T-helper 2 cell treated with Interferon-gamma antibody and Interleukin-4, amounts not matched to agents 5 μg/mL and 100 μg/mL, for 36 hours (primary cell): ENCODE results near the gene CORO2B.

Experiments
- DNase-seq: peaks from one replicate; pipeline ENCODE4 v3.0.0; 2021; ENCODE audit warnings: low spot score
- H3K27ac Mint-ChIP-seq: one replicate; pipeline ENCODE4 v1.8.0; 2021; ENCODE audit warnings: mild to moderate bottlenecking, mixed read lengths
- H3K27me3 Mint-ChIP-seq: one replicate; pipeline ENCODE4 v1.8.0; 2021; ENCODE audit warnings: low read depth, mixed read lengths
- H3K36me3 Mint-ChIP-seq: one replicate; pipeline ENCODE4 v1.8.0; 2021; ENCODE audit warnings: low read depth, mixed read lengths
- H3K4me1 Mint-ChIP-seq: one replicate; pipeline ENCODE4 v1.8.0; 2021; ENCODE audit warnings: low read depth, mixed read lengths
- H3K4me3 Mint-ChIP-seq: one replicate; pipeline ENCODE4 v1.8.0; 2022; ENCODE audit warnings: mild to moderate bottlenecking, moderate library complexity, mixed read lengths
- H3K9me3 Mint-ChIP-seq: one replicate; pipeline ENCODE4 v1.8.0; 2021; ENCODE audit warnings: mixed read lengths

The CORO2B gene

DNA sequence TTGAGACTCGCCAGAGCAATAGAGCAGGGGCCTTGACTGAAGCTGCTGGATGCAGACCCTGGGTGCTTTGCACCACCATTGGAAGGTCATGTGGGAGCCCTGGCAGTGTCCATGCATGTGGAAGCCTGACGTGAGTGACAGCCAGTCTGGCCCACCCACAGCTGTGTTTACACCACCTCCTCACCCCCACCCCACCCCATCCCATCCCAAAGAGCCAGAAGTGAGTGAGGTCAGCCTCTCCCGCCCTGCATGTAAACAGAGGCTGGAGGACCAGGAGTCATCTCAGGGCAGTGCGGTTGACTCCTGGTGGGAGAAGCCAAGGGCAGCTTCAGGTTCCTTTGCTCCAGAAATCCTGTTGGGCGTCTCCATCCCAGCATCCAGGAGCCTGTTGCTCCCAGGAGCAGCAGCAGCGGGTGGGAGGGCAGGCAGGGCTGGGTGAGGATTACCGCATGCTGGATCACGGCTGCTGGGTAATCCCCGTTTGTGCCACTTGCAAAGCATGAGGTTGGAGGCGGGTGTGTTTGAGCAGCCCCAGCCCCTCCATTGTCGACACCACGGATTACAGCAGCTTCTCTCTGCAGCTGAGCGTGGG lies 44.6 kb downstream of the CORO2B start:
- Mint-ChIP-seq H3K27me3 (no peaks in the 10 kb centered on the region), H3K27ac (no peak overlapping the region), H3K4me3 (no peak overlapping the region), H3K9me3 (no peaks in the 10 kb centered on the region), H3K36me3 (no peaks in the 10 kb centered on the region), H3K4me1 (no peaks in the 10 kb centered on the region)
- no peak for DNase-seq

DNA sequence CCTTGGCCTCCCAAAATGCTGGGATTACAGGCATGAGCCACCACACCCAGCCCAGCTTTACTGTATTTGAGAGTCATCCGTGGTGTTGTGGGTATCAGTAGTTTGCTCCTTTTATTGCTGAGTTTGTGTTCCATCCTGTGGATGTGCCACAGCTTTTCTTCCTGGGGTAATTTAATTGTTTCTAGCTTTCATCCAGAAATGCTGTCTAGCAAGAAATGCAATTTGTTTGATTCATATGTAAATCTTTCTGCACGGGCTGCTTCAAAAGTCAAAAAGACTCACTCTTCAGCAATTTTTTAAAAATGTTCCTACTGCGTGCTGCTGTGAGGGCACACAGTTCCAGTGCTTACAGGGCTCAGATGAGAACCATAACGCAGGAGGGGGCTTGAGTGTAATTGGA lies 47.1 kb downstream of the CORO2B start:
- Mint-ChIP-seq H3K27ac (no peak overlapping the region), H3K4me1 (no peaks in the 10 kb centered on the region), H3K4me3 (no peak overlapping the region), H3K27me3 (peaks cover 3% of the 10 kb centered on the region), H3K9me3 (no peaks in the 10 kb centered on the region), H3K36me3 (no peaks in the 10 kb centered on the region)
- DNase-seq = no peak

DNA sequence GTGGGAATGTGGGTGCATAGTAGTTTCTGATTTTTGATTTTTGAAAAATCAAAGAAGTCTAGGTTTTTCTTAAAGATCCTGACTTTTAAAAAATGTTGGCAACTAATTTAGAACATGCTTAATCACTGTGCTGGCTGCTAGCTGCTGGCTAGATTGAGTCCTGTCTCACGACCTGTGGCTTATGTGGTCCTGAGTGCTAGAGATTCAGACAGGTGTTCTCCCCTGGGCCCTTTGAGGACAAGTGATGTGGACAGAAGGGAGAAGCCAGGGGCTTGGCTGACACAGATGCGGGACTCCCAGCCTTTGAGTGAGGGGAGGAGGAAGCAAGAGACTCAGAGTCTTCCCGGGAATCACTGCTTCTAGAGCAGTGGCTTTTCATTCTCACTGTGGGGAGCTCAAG lies 47.5 kb downstream of the CORO2B start:
- Mint-ChIP-seq H3K27ac (no peak overlapping the region), H3K36me3 (no peaks in the 10 kb centered on the region), H3K4me3 (no peak overlapping the region), H3K27me3 (peaks cover 3% of the 10 kb centered on the region), H3K9me3 (no peaks in the 10 kb centered on the region), H3K4me1 (no peaks in the 10 kb centered on the region)
- no peak for DNase-seq

DNA sequence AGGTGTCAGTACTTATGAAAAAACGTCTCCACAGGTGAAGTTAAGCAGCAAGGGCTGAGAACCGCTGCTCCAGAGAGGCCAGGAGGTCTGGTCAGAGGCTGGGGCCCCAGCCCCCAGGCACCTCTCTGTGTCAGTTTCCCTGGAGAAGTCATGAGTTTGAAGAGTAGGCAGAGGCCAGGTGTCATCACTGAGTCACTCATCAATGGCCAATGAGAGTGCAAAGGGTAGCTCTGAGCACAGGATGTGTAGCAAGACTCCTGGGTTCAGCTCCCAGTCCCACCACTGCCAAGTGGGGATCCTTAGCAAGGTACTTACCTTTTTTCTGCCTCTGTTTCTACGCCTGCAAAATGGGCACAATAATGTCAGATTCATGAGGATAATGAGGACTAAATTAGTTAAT lies 47.9 kb downstream of the CORO2B start:
- Mint-ChIP-seq H3K36me3 (no peaks in the 10 kb centered on the region), H3K27ac (no peak overlapping the region), H3K27me3 (peaks cover 3% of the 10 kb centered on the region), H3K4me1 (no peaks in the 10 kb centered on the region), H3K4me3 (no peak overlapping the region), H3K9me3 (no peaks in the 10 kb centered on the region)
- no peak for DNase-seq

DNA sequence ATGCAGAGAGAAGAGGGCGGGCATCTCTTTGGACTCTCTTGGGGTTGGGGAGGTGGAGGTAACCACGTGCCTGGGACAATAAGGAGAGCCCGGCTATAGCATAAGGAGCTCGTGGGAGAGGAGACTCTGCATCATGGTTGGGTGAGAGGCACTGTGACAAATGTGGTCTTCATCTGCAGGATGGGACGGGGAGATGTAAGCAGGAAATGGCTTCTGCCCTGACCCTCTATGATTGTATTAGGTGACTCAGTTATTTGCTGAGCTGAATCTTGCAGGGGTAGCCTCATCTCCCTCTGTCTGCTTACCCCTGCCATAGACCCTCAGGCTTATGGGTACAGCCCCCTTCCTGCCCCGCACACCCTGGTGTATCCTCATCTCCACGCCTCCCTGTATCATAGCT lies 48.7 kb downstream of the CORO2B start:
- DNase-seq = no peak
- Mint-ChIP-seq H3K27me3 (peaks cover 3% of the 10 kb centered on the region), H3K4me3 (no peak overlapping the region), H3K36me3 (no peaks in the 10 kb centered on the region), H3K4me1 (no peaks in the 10 kb centered on the region), H3K27ac (no peak overlapping the region), H3K9me3 (no peaks in the 10 kb centered on the region)

DNA sequence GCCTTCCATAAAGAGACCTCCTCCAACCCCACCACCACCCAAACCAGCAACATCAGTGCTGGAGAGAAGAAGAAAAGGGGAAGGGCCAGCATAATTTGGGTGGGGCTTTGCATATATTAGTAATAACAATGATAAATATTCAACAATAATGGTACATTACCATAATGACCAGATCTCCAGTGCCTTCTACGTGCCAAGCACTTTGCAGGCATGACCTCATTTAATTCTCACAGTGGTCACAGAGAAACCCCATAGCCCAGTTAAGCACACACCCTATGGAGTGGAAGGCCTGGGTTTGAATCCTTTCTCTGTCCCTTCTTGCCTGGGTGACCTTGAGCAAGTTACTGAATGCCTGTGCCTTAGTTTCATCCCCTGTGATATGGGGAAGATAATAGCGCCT lies 49.2 kb downstream of the CORO2B start:
- H3K9me3 Mint-ChIP-seq = no peaks in the 10 kb centered on the region
- H3K4me1 Mint-ChIP-seq = no peaks in the 10 kb centered on the region
- H3K27me3 Mint-ChIP-seq = peaks cover 3% of the 10 kb centered on the region
- DNase-seq = no peak
- no peak overlapping the region for H3K27ac Mint-ChIP-seq
- no peak overlapping the region for H3K4me3 Mint-ChIP-seq
- H3K36me3 Mint-ChIP-seq = no peaks in the 10 kb centered on the region

DNA sequence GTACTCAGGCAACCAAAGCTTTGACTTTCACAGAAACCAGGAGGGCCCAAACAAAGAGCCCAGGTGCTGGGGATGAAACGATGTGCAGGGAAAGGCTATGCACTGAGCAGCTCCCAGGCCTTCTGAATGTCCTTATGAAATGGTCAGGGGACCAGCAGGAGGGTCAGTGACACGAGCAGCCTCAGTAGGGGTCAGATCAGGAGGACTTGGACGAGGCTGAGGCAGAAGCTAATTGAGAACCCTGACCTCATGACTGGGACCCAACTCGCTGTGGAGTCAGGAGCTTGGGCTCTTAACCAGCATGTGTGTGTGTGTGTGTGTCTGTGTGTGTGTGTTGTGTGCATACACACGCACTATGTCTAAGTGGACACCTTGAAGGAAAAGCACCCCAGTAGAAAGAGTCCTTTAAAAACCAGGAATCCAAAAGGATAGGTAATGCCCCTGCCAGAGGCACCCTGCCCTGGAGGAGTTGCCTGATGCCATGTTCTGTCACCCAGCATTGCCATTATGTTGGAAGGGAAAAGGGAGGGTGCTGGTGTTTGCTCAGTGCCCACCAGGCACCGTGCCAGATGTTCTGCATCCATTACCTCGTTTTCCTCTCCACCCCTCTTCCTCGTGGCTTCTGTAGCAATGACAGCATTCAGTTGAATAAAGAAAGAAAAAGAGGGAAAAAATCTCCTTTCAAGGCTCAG lies 50.9 kb downstream of the CORO2B start:
- DNase-seq = no peak
- Mint-ChIP-seq H3K4me3 (no peak overlapping the region), H3K36me3 (no peaks in the 10 kb centered on the region), H3K27ac (no peak overlapping the region), H3K9me3 (no peaks in the 10 kb centered on the region), H3K4me1 (no peaks in the 10 kb centered on the region), H3K27me3 (peaks cover 3% of the 10 kb centered on the region)

DNA sequence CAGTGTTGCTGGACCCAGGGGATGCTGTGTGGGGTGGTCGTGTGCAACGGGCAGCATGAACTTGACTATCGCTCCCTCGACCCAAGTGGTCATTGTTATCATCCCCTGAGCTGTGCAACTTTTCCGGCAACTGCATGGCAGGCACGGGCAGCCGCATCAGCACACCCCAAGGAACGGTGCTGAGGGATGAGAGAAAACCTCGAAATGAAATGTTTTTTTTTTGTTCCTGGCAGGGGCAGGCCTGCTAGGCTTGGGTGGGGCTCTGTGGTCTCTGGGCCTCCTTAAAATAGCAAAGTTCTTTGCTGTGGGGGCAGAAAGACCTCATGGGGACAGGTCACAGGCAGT lies 51.4 kb downstream of the CORO2B start:
- Mint-ChIP-seq H3K4me1 (no peaks in the 10 kb centered on the region), H3K27ac (no peak overlapping the region), H3K4me3 (no peak overlapping the region), H3K27me3 (peaks cover 3% of the 10 kb centered on the region), H3K9me3 (no peaks in the 10 kb centered on the region), H3K36me3 (no peaks in the 10 kb centered on the region)
- DNase-seq = no peak

DNA sequence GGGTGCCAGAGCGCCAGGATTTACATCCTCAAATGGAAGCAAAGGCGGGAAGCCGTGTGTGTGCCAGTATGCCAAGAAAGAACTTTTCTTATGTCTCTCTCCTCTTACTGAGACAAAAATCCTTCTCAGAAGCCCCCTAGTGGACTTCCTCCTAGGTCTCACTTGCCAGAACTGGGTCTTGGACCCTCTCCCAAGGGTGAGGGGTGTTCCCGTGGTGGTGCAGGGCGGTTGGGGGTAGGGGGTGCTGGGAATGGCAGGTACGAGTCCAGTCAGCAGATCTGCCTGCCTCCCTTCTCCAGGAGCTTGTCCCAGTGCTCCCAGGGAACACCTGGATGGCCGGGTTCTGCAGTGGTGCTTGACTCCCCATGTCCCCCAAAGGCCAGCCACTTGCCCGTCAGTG lies 52.0 kb downstream of the CORO2B start:
- H3K4me3 Mint-ChIP-seq = no peak overlapping the region
- H3K36me3 Mint-ChIP-seq = no peaks in the 10 kb centered on the region
- no peak overlapping the region for H3K27ac Mint-ChIP-seq
- H3K9me3 Mint-ChIP-seq = no peaks in the 10 kb centered on the region
- H3K4me1 Mint-ChIP-seq = no peaks in the 10 kb centered on the region
- peaks cover 3% of the 10 kb centered on the region for H3K27me3 Mint-ChIP-seq
- no peak for DNase-seq

DNA sequence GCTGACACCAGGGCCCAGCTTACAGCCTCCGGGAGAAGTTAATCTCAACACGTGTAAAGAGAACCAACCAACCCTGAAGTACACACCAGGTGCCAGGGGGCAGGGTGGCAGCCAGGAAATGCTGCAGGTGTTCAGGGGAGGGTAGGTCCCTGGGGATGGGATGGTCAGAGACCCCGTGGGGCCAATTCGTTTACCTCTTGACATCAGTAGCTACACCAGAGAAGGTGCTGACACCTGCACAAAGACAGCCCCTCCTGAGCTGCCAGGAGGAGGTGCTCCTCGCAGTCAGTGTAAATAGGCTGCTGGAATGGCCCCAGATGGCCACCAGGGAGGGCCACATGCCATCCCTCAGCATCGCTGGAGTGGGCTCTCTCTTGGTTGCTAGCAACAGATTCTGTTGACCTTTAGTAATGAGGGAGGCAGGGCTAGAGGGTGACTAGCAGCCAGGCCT lies 52.8 kb downstream of the CORO2B start:
- Mint-ChIP-seq H3K4me1 (no peaks in the 10 kb centered on the region), H3K27ac (no peak overlapping the region), H3K27me3 (peaks cover 3% of the 10 kb centered on the region), H3K36me3 (no peaks in the 10 kb centered on the region), H3K9me3 (no peaks in the 10 kb centered on the region), H3K4me3 (no peak overlapping the region)
- no peak for DNase-seq

DNA sequence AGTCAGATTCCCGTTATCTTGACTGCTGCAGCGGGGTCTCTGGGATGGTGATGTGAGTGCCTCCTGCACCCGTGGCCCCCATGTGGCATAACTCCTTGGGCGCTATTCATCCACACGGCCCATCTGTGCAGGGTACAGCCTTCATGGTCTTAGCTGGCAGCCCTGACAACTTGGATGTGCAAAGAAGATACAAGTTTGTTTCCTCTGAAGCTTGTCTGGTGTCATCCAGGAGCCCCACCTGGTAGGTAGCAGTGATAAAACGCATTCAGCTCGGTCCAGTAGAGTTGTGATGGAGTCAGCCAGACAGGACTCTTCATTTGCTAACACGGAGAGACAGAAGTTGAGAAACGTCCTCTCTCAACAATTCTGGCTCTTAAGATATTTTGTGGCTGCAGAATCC lies 53.3 kb downstream of the CORO2B start:
- DNase-seq = no peak
- Mint-ChIP-seq H3K27ac (no peak overlapping the region), H3K4me3 (no peak overlapping the region), H3K4me1 (no peaks in the 10 kb centered on the region), H3K9me3 (no peaks in the 10 kb centered on the region), H3K36me3 (no peaks in the 10 kb centered on the region), H3K27me3 (peaks cover 3% of the 10 kb centered on the region)

DNA sequence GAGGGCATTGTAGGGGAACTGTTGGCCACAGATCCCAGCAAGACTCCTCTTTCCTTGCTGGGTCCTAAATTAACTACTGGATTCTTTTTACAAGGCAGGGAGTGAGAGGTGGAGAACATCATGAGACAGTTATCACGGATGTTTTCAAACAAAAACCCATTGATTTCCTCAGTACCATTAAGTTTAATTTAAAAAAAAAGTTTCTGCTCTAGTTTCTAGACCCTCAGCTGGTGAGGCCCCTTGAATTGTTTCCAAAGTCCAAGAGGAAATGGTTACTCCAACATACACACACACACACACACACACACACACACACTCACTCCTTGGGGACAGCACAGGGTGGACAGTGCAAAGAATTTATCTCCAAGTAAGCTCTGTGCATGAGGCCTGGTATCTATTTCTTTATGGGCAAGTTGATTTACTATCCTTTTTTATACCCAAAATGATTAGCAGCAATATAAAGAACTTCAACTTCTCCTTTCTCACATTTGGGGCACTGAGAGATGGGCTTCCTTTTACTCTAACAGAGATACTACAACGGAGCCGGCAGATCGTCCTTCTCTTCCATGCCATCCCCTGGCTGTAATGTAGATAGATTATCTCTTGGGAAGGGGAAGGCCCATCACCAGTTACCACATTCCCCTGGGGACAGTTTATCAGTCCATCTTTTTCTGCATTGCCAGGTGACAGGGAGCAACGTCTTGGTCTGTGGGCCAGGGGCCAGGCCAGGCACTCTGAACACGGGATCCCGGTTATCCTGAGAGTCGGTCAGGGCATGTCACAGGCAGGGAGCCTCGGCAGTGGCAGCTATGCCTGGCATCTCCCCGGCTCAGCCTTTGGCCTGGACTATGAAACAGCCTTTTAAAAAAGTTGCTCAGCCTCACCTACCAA lies 54.7 kb downstream of the CORO2B start:
- no peak overlapping the region for H3K4me3 Mint-ChIP-seq
- peaks cover 3% of the 10 kb centered on the region for H3K27me3 Mint-ChIP-seq
- no peak for DNase-seq
- H3K9me3 Mint-ChIP-seq = no peaks in the 10 kb centered on the region
- no peak overlapping the region for H3K27ac Mint-ChIP-seq
- H3K36me3 Mint-ChIP-seq = no peaks in the 10 kb centered on the region
- H3K4me1 Mint-ChIP-seq = no peaks in the 10 kb centered on the region

DNA sequence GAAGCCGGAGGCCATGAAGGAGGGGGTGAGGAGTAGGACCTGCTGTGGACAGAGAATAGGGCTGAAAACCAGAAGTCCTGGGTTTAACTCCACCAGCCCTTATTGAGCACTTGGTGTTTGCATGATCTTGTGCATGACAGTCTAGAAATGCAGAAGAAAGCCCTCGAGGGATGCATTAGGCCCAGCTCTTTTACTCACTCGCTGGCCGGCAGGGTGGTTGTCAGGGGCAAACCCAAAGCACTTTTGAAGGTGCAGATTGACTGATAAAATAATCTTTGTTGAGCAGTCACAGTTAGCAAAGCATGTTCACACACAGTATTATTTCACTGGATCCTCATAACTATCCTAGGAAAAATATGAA lies 55.3 kb downstream of the CORO2B start:
- no peak for DNase-seq
- Mint-ChIP-seq H3K27me3 (peaks cover 1% of the 10 kb centered on the region), H3K36me3 (no peaks in the 10 kb centered on the region), H3K4me3 (no peak overlapping the region), H3K27ac (no peak overlapping the region), H3K9me3 (no peaks in the 10 kb centered on the region), H3K4me1 (no peaks in the 10 kb centered on the region)

DNA sequence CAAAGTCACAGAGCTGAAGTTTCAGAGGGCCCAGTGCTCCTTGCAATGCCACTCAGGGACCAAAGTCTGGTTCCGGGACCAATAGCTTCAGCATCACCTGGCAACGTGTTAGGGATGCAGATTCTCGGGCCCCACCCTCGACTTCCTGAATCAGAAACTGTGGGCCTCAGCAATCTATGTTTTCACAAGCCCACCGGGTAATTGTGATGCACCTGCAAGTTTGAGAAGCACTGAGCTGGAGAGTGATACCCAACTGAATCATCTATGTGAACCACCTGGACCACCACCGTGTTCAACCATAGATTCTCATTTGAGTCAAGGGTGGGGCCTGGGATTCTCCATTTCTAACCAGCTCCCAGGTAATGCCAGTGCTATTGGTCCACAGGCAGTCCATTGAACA lies 55.7 kb downstream of the CORO2B start:
- DNase-seq = no peak
- Mint-ChIP-seq H3K27me3 (peaks cover 1% of the 10 kb centered on the region), H3K4me1 (no peaks in the 10 kb centered on the region), H3K9me3 (no peaks in the 10 kb centered on the region), H3K36me3 (no peaks in the 10 kb centered on the region), H3K4me3 (no peak overlapping the region), H3K27ac (no peak overlapping the region)
